Measurements from ENCODE around the gene TENT4A.

DNA sequence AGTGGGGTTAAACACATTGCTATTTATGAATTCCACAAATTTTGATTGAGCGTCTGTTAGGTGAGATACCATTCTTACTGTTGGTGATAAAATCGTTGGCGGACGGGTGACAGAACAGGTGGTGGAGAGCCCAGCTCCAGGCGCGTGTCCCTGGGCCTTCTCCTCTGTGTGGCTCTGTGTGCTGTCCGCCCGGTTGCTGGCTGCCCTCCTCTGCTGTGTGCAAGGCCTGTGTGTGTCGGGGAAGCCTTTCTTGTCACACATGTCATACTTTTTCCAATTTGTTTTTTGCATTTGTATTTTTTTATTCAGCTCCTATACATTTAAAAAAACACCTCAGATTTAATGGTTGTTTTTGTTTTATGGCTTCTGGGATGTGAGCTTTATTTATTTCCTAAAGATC is 33.9 kb downstream of the TENT4A start:
- TF ChIP-seq, protein P1, sequence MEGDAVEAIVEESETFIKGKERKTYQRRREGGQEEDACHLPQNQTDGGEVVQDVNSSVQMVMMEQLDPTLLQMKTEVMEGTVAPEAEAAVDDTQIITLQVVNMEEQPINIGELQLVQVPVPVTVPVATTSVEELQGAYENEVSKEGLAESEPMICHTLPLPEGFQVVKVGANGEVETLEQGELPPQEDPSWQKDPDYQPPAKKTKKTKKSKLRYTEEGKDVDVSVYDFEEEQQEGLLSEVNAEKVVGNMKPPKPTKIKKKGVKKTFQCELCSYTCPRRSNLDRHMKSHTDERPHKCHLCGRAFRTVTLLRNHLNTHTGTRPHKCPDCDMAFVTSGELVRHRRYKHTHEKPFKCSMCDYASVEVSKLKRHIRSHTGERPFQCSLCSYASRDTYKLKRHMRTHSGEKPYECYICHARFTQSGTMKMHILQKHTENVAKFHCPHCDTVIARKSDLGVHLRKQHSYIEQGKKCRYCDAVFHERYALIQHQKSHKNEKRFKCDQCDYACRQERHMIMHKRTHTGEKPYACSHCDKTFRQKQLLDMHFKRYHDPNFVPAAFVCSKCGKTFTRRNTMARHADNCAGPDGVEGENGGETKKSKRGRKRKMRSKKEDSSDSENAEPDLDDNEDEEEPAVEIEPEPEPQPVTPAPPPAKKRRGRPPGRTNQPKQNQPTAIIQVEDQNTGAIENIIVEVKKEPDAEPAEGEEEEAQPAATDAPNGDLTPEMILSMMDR (IDR thresholded peaks at IDR 0.05; ENCODE audit: poor library complexity), result no peak
- no peak for TF ChIP-seq EZH2 (IDR thresholded peaks at IDR 0.05; ENCODE audit: borderline replicate concordance)

All from hepatocyte (in vitro differentiated cells).